H1 (cell line): Measurements from ENCODE around the gene FBXL16. TPM values are rescaled to one million over a fixed set of nuclear protein-coding genes. Genes with fewer than 3 reads are reported as not detected.
"Not testable (repeated sequence)": the region's sequence is repeated elsewhere in the genome, so short reads cannot be mapped to it uniquely, and the experiment has no call there.

Source experiments
- CTCF ChIA-PET: fragments of 300-600 bp; sonication (Branson Sonifier 250); formaldehyde crosslinking; loops from one replicate; lab custom pipeline; 2021; ENCODE audit not compliant: partially characterized antibody; lab: Charles Lee
- POLR2A ChIA-PET: fragments of 300-600 bp; sonication (Branson Sonifier 250); formaldehyde crosslinking; loops from one replicate; lab custom pipeline; 2021; ENCODE audit warnings: inconsistent platforms; ENCODE audit not compliant: partially characterized antibody; lab: Charles Lee
- DNase-seq, 2 experiments: peaks; one replicate each; pipeline versions ENCODE4 v3.0.0 to v3.0.0-alpha.2; 2010 to 2022; ENCODE audit warnings: low spot score in 2 of 2, low read depth in 1 of 2, mixed read lengths in 1 of 2
- FAIRE-seq: peaks from 2 replicates; lab custom pipeline; 2011; peaks lifted over from hg19 to GRCh38; lab: Jason Lieb, UNC
- H2AFZ ChIP-seq: 2 replicates; pipeline ENCODE4 v1.8.1; 2012; ENCODE audit warnings: low read length, inconsistent platforms
- H2AK5ac ChIP-seq: 2 replicates; pipeline ENCODE4 v1.6.1; 2013; ENCODE audit warnings: low read depth, low read length
- H2BK120ac ChIP-seq: replicated peaks from 2 replicates; pipeline ENCODE3; 2013; ENCODE audit warnings: low read depth, low read length, inconsistent platforms
- H2BK12ac ChIP-seq: 2 replicates; pipeline ENCODE4 v1.6.1; 2013; ENCODE audit warnings: low read depth, low read length
- H2BK15ac ChIP-seq: 2 replicates; pipeline ENCODE4 v1.6.1; 2013; ENCODE audit warnings: low read length
- H2BK20ac ChIP-seq: 2 replicates; pipeline ENCODE4 v1.6.1; 2013; ENCODE audit warnings: low read length
- H2BK5ac ChIP-seq: 2 replicates; pipeline ENCODE4 v1.6.1; 2013; ENCODE audit warnings: low read depth, low read length
- H3K14ac ChIP-seq: 2 replicates; pipeline ENCODE4 v1.6.1; 2013; ENCODE audit warnings: inconsistent platforms; ENCODE audit not compliant: insufficient read length
- H3K18ac ChIP-seq: 2 replicates; pipeline ENCODE4 v1.6.1; 2013; ENCODE audit warnings: low read length; ENCODE audit errors: extremely low read depth
- H3K23ac ChIP-seq: 2 replicates; pipeline ENCODE4 v1.6.1; 2013; ENCODE audit warnings: inconsistent platforms; ENCODE audit not compliant: insufficient read length
- H3K23me2 ChIP-seq: 2 replicates; pipeline ENCODE4 v1.6.1; 2013; ENCODE audit warnings: low read depth, low read length
- H3K27ac ChIP-seq: 2 replicates; pipeline ENCODE4 v1.6.1; 2011; ENCODE audit warnings: low read depth, low read length, inconsistent platforms
- H3K27me3 ChIP-seq, 4 experiments: replicated peaks in 1 of 4; 1 replicate in 1 of 4; 2 replicates in 3 of 4; pipeline versions ENCODE4 v1.6.1 to v1.8.1; 2011 to 2013; ENCODE audit warnings: low read length in 3 of 4, mild to moderate bottlenecking in 3 of 4, inconsistent platforms in 2 of 4, mixed read lengths in 2 of 4, moderate library complexity in 1 of 4; ENCODE audit not compliant: control insufficient read depth in 3 of 4, insufficient read depth in 3 of 4; ENCODE audit errors: extremely low read depth in 1 of 4
- H3K36me3 ChIP-seq, 4 experiments: 2 replicates each; pipeline versions ENCODE4 v1.6.1 to v1.8.1; 2011 to 2013; ENCODE audit warnings: mild to moderate bottlenecking in 4 of 4, low read length in 3 of 4, moderate library complexity in 2 of 4, control low read depth in 1 of 4, inconsistent platforms in 1 of 4; ENCODE audit not compliant: insufficient read depth in 4 of 4, control insufficient read depth in 2 of 4
- H3K4ac ChIP-seq: replicated peaks from 2 replicates; pipeline ENCODE3; 2013; ENCODE audit warnings: low read length, low read depth, mixed read lengths, inconsistent platforms; ENCODE audit not compliant: insufficient read length
- H3K4me1 ChIP-seq, 4 experiments: replicated peaks in 1 of 4; 1 replicate in 1 of 4; 2 replicates in 3 of 4; pipeline versions ENCODE4 v1.6.1 to v1.8.1; 2011 to 2013; ENCODE audit warnings: low read length in 3 of 4, inconsistent platforms in 2 of 4, mixed read lengths in 1 of 4; ENCODE audit not compliant: insufficient read depth in 4 of 4, control insufficient read depth in 3 of 4
- H3K4me2 ChIP-seq, 2 experiments: 2 replicates each; pipeline versions ENCODE4 v1.6.1 to v1.8.1; 2011 to 2013; ENCODE audit warnings: low read depth in 2 of 2, low read length in 2 of 2, control low read depth in 1 of 2, inconsistent platforms in 1 of 2, mild to moderate bottlenecking in 1 of 2; ENCODE audit not compliant: insufficient read depth in 1 of 2
- H3K4me3 ChIP-seq, 4 experiments: fragments of 200-600, 300-600 bp in 1 of 4; sonication (generic), shearing (Covaris generic), sonication (Bioruptor Twin) in 1 of 4; 2 replicates each; pipeline versions ENCODE4 v1.5.1 to v1.8.1; 2011 to 2016; ENCODE audit warnings: low read length in 4 of 4, low read depth in 3 of 4, control low read depth in 2 of 4, inconsistent platforms in 2 of 4, mild to moderate bottlenecking in 2 of 4, mixed read lengths in 1 of 4, moderate library complexity in 1 of 4; ENCODE audit not compliant: insufficient read depth in 2 of 4; ENCODE audit errors: extremely low read depth in 1 of 4
- H3K56ac ChIP-seq: replicated peaks from 2 replicates; pipeline ENCODE3; 2013; ENCODE audit warnings: low read depth, mild to moderate bottlenecking, mixed read lengths, low read length, inconsistent platforms; ENCODE audit not compliant: insufficient read length
- H3K79me1 ChIP-seq: 2 replicates; pipeline ENCODE4 v1.6.1; 2013; ENCODE audit warnings: low read depth, low read length, control low read depth
- H3K79me2 ChIP-seq, 2 experiments: 2 replicates each; pipeline versions ENCODE4 v1.6.1 to v1.8.1; 2012 to 2013; ENCODE audit warnings: low read length in 2 of 2, mild to moderate bottlenecking in 2 of 2, inconsistent platforms in 1 of 2; ENCODE audit not compliant: insufficient read depth in 2 of 2, control insufficient read depth in 1 of 2
- H3K9ac ChIP-seq, 4 experiments: replicated peaks in 1 of 4; 1 replicate in 1 of 4; 2 replicates in 3 of 4; pipeline versions ENCODE4 v1.6.1 to v1.8.1; 2011 to 2013; ENCODE audit warnings: low read depth in 3 of 4, low read length in 3 of 4, control low read depth in 2 of 4, mild to moderate bottlenecking in 2 of 4, moderate library complexity in 2 of 4, inconsistent platforms in 1 of 4; ENCODE audit errors: extremely low read depth in 1 of 4
- H3K9me3 ChIP-seq, 2 experiments: 2 replicates each; pipeline versions ENCODE4 v1.6.1 to v1.8.1; 2012 to 2013; ENCODE audit warnings: mild to moderate bottlenecking in 2 of 2, moderate library complexity in 2 of 2, control low read depth in 1 of 2, inconsistent platforms in 1 of 2, low read depth in 1 of 2, low read length in 1 of 2, mixed read lengths in 1 of 2; ENCODE audit not compliant: insufficient read depth in 2 of 2
- H4K20me1 ChIP-seq, 2 experiments: replicated peaks in 1 of 2; 2 replicates each; pipeline versions ENCODE3 to v1.8.1; 2011 to 2013; ENCODE audit warnings: inconsistent platforms in 2 of 2, low read length in 2 of 2, mild to moderate bottlenecking in 1 of 2; ENCODE audit not compliant: insufficient read depth in 2 of 2, control insufficient read depth in 1 of 2
- H4K5ac ChIP-seq: 2 replicates; pipeline ENCODE4 v1.6.1; 2013; ENCODE audit warnings: low read length, low read depth, mixed read lengths, inconsistent platforms; ENCODE audit not compliant: insufficient read length
- H4K8ac ChIP-seq: 2 replicates; pipeline ENCODE4 v1.8.0; 2013; ENCODE audit warnings: mild to moderate bottlenecking, moderate library complexity, low read length, inconsistent platforms; ENCODE audit not compliant: insufficient read depth; ENCODE audit errors: extremely low read depth
- H4K91ac ChIP-seq: replicated peaks from 2 replicates; pipeline ENCODE3; 2013; ENCODE audit warnings: low read length, mixed read lengths, inconsistent platforms; ENCODE audit not compliant: insufficient read length
- WGBS, 2 experiments: shearing (Covaris generic) in 1 of 2; methylation state at CpG; one replicate each; pipeline versions ENCODE4 v1.1.6 to v1.1.7; 2013 to 2015; ENCODE audit warnings: low lambda C conversion rate in 2 of 2, mixed read lengths in 2 of 2, inconsistent platforms in 1 of 2, low coverage in 1 of 2, missing lambda C conversion rate in 1 of 2; ENCODE audit not compliant: insufficient replicate concordance in 2 of 2, insufficient coverage in 1 of 2, insufficient read length in 1 of 2; ENCODE audit errors: extremely low coverage in 1 of 2, missing lambda C conversion rate in 1 of 2; 5-methylcytosine and 5-hydroxymethylcytosine counted together
- polyA plus RNA-seq, 7 experiments: library from polyadenylated mRNA; depleted of rRNA in 3 of 7; stranded (reverse) in 5 of 7; unstranded in 2 of 7; fragments of >200 nt in 5 of 7; fragments of 200-250 nt in 2 of 7; gene quantifications; 1 replicate in 5 of 7; 2 replicates in 1 of 7; 4 replicates in 1 of 7; pipeline versions ENCODE4 v1.2.1 to v1.2.3, GENCODE V29; 2011 to 2013; ENCODE audit warnings: missing spikeins in 2 of 7, mixed read lengths in 2 of 7
- total RNA-seq: library from RNA; stranded (reverse); fragmentation: NEBNext Ultra II Directional; extraction: Animal tissue kit (Norgen Biotek cat#: 25700); gene quantifications from 2 replicates; pipeline ENCODE4 v1.2.1, GENCODE V29; 2021

FBXL16 gene
- total and polyA plus RNA-seq, 2 of the 8 experiments (the other 6 are each of a cell fraction or from before 2014, with no cell fraction given): 12.5 to 12.8 TPM

- not testable (repeated sequence) for H3K18ac ChIP-seq, H3K9me3 ChIP-seq, H3K56ac ChIP-seq, DNase-seq, H4K5ac ChIP-seq, H3K36me3 ChIP-seq, H3K27ac ChIP-seq, H2BK20ac ChIP-seq, H2BK120ac ChIP-seq, H2AFZ ChIP-seq, FAIRE-seq, H2BK15ac ChIP-seq, H3K79me1 ChIP-seq, H4K91ac ChIP-seq, H3K4me2 ChIP-seq, H3K4ac ChIP-seq, H3K23ac ChIP-seq, H3K79me2 ChIP-seq, H3K4me3 ChIP-seq, H3K14ac ChIP-seq, H2BK5ac ChIP-seq, H4K8ac ChIP-seq, H3K9ac ChIP-seq
- ChIA-PET CTCF (interaction anchor here (0.6 to 1.5 kb wide), 3 partner anchors 12 to 402 kb away, joined by 3 to 4 read pairs (median 4); no protein-coding TSS in a partner anchor), POLR2A (interaction anchor here (2.0 to 4.1 kb wide), 3 partner anchors 11 to 16 kb away, joined by 12 to 39 read pairs (median 26); partner anchors contain the start of genes RHBDL1 and STUB1)
- 87% methylated on average over 16 of the region's 16 CpGs; no CpG with 5 or more reads in 1 of the 2 experiments for WGBS, 2 experiments
- peaks cover 0 to 23% (median 15%) of the 10 kb centered on the region in 4 experiments; a peak in 5 of 7 replicates for H3K4me1 ChIP-seq
- H2AK5ac ChIP-seq: peak overlapping the region; percentile 75; the same call in 1 of the 2 replicates
- peaks cover 0 to 15% of the 10 kb centered on the region in 2 experiments for H4K20me1 ChIP-seq
- peaks cover 15% of the 10 kb centered on the region for H3K23me2 ChIP-seq
- H3K27me3 ChIP-seq: peaks cover 1 to 46% (median 29%) of the 10 kb centered on the region in 4 experiments
- H2BK12ac ChIP-seq: peak overlapping the region; percentile 60; the same call in 1 of the 2 replicates
These were observed 14.4 kb downstream of the FBXL16 start for GRCh38 chr16:691242-691641.
